ENCODE results near the gene MARK4. TPM values are rescaled to one million over a fixed set of nuclear protein-coding genes. Genes with fewer than 3 reads are reported as not detected.

The MARK4 gene
- total and polyA plus RNA-seq, 2 experiments from 2014 or later: 16.6 to 38.6 TPM

DNA sequence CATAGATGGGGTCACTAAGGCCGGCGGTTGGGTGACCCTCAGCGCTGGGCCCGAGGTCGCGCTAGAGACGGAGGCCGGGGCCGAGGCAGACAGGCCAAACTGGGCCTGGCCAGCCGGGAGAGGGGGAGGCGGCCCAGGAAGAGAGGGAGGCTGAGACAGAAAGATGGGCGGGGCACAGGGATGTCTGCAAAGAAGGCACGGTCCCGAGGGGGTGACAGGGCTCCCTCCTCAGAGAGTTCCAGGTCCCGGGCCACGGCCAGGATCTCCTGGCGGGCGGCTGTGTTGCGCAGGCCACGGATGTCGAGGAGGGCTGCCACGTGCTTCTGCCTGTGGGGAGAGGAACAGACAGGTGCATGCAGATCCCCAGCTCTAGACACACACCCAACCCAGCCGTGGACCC is 38.0 kb upstream of the MARK4 start:
- H3K36me3 Mint-ChIP-seq (ENCODE audit: low read depth): peaks cover 4% of the 10 kb centered on the region; the same call in 1 of the 3 replicates
- Histone ChIP-seq H3K79me2 (replicated peaks; ENCODE audit: insufficient read depth) (no peaks in the 10 kb centered on the region), H3K36me3 (ENCODE audit: insufficient read depth) (no peaks in the 10 kb centered on the region), H3F3A (replicated peaks; ENCODE audit: low read depth) (no peaks in the 10 kb centered on the region), H3K4me2 (no peak overlapping the region), H3K27me3 (ENCODE audit: insufficient read depth) (peaks cover 37% of the 10 kb centered on the region), H3K4me1 (ENCODE audit: insufficient read depth) (peaks cover 24% of the 10 kb centered on the region), H3K4me3 (no peak overlapping the region), H2AFZ (no peak overlapping the region), H3K9me2 (ENCODE audit: insufficient read depth) (no peaks in the 10 kb centered on the region), H3K27ac (ENCODE audit: low read depth) (no peak overlapping the region), H4K20me1 (replicated peaks; ENCODE audit: insufficient read depth) (no peaks in the 10 kb centered on the region)
- TF ChIP-seq, protein P1, sequence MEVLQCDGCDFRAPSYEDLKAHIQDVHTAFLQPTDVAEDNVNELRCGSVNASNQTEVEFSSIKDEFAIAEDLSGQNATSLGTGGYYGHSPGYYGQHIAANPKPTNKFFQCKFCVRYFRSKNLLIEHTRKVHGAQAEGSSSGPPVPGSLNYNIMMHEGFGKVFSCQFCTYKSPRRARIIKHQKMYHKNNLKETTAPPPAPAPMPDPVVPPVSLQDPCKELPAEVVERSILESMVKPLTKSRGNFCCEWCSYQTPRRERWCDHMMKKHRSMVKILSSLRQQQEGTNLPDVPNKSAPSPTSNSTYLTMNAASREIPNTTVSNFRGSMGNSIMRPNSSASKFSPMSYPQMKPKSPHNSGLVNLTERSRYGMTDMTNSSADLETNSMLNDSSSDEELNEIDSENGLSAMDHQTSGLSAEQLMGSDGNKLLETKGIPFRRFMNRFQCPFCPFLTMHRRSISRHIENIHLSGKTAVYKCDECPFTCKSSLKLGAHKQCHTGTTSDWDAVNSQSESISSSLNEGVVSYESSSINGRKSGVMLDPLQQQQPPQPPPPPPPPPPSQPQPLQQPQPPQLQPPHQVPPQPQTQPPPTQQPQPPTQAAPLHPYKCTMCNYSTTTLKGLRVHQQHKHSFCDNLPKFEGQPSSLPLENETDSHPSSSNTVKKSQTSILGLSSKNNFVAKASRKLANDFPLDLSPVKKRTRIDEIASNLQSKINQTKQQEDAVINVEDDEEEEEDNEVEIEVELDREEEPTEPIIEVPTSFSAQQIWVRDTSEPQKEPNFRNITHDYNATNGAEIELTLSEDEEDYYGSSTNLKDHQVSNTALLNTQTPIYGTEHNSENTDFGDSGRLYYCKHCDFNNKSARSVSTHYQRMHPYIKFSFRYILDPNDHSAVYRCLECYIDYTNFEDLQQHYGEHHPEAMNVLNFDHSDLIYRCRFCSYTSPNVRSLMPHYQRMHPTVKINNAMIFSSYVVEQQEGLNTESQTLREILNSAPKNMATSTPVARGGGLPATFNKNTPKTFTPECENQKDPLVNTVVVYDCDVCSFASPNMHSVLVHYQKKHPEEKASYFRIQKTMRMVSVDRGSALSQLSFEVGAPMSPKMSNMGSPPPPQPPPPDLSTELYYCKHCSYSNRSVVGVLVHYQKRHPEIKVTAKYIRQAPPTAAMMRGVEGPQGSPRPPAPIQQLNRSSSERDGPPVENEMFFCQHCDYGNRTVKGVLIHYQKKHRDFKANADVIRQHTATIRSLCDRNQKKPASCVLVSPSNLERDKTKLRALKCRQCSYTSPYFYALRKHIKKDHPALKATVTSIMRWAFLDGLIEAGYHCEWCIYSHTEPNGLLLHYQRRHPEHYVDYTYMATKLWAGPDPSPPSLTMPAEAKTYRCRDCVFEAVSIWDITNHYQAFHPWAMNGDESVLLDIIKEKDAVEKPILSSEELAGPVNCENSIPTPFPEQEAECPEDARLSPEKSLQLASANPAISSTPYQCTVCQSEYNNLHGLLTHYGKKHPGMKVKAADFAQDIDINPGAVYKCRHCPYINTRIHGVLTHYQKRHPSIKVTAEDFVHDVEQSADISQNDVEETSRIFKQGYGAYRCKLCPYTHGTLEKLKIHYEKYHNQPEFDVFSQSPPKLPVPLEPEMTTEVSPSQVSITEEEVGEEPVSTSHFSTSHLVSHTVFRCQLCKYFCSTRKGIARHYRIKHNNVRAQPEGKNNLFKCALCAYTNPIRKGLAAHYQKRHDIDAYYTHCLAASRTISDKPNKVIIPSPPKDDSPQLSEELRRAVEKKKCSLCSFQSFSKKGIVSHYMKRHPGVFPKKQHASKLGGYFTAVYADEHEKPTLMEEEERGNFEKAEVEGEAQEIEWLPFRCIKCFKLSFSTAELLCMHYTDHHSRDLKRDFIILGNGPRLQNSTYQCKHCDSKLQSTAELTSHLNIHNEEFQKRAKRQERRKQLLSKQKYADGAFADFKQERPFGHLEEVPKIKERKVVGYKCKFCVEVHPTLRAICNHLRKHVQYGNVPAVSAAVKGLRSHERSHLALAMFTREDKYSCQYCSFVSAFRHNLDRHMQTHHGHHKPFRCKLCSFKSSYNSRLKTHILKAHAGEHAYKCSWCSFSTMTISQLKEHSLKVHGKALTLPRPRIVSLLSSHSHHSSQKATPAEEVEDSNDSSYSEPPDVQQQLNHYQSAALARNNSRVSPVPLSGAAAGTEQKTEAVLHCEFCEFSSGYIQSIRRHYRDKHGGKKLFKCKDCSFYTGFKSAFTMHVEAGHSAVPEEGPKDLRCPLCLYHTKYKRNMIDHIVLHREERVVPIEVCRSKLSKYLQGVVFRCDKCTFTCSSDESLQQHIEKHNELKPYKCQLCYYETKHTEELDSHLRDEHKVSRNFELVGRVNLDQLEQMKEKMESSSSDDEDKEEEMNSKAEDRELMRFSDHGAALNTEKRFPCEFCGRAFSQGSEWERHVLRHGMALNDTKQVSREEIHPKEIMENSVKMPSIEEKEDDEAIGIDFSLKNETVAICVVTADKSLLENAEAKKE (CRISPR knock-in tag; IDR thresholded peaks at IDR 0.05): no peak
- no peak for TF ChIP-seq EZH2phosphoT487 (IDR thresholded peaks at IDR 0.05; ENCODE audit: unreplicated experiment)
- TF ChIP-seq, protein P2, sequence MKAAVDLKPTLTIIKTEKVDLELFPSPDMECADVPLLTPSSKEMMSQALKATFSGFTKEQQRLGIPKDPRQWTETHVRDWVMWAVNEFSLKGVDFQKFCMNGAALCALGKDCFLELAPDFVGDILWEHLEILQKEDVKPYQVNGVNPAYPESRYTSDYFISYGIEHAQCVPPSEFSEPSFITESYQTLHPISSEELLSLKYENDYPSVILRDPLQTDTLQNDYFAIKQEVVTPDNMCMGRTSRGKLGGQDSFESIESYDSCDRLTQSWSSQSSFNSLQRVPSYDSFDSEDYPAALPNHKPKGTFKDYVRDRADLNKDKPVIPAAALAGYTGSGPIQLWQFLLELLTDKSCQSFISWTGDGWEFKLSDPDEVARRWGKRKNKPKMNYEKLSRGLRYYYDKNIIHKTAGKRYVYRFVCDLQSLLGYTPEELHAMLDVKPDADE (IDR thresholded peaks at IDR 0.05): no peak
- no peak for TF ChIP-seq STAT1 (IDR thresholded peaks at IDR 0.05; ENCODE audit: unreplicated experiment)
- TF ChIP-seq NANOG (IDR thresholded peaks at IDR 0.05; ENCODE audit: borderline replicate concordance): no peak
- TF ChIP-seq CREB1 (CRISPR knock-in tag; IDR thresholded peaks at IDR 0.05; ENCODE audit: low read depth): no peak
- TF ChIP-seq, protein P3, sequence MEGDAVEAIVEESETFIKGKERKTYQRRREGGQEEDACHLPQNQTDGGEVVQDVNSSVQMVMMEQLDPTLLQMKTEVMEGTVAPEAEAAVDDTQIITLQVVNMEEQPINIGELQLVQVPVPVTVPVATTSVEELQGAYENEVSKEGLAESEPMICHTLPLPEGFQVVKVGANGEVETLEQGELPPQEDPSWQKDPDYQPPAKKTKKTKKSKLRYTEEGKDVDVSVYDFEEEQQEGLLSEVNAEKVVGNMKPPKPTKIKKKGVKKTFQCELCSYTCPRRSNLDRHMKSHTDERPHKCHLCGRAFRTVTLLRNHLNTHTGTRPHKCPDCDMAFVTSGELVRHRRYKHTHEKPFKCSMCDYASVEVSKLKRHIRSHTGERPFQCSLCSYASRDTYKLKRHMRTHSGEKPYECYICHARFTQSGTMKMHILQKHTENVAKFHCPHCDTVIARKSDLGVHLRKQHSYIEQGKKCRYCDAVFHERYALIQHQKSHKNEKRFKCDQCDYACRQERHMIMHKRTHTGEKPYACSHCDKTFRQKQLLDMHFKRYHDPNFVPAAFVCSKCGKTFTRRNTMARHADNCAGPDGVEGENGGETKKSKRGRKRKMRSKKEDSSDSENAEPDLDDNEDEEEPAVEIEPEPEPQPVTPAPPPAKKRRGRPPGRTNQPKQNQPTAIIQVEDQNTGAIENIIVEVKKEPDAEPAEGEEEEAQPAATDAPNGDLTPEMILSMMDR (conservative IDR thresholded peaks at IDR 0.05; ENCODE audit: low read depth in 2 of 2): no peak
- TF ChIP-seq, protein P4, sequence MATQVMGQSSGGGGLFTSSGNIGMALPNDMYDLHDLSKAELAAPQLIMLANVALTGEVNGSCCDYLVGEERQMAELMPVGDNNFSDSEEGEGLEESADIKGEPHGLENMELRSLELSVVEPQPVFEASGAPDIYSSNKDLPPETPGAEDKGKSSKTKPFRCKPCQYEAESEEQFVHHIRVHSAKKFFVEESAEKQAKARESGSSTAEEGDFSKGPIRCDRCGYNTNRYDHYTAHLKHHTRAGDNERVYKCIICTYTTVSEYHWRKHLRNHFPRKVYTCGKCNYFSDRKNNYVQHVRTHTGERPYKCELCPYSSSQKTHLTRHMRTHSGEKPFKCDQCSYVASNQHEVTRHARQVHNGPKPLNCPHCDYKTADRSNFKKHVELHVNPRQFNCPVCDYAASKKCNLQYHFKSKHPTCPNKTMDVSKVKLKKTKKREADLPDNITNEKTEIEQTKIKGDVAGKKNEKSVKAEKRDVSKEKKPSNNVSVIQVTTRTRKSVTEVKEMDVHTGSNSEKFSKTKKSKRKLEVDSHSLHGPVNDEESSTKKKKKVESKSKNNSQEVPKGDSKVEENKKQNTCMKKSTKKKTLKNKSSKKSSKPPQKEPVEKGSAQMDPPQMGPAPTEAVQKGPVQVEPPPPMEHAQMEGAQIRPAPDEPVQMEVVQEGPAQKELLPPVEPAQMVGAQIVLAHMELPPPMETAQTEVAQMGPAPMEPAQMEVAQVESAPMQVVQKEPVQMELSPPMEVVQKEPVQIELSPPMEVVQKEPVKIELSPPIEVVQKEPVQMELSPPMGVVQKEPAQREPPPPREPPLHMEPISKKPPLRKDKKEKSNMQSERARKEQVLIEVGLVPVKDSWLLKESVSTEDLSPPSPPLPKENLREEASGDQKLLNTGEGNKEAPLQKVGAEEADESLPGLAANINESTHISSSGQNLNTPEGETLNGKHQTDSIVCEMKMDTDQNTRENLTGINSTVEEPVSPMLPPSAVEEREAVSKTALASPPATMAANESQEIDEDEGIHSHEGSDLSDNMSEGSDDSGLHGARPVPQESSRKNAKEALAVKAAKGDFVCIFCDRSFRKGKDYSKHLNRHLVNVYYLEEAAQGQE (IDR thresholded peaks at IDR 0.05; ENCODE audit: unreplicated experiment): no peak
- TF ChIP-seq ZNF331 (CRISPR knock-in tag; IDR thresholded peaks at IDR 0.05; ENCODE audit: low read depth): no peak
- no peak for TF ChIP-seq POLR2AphosphoS5 (IDR thresholded peaks at IDR 0.05; ENCODE audit: low read depth)
- TF ChIP-seq EZH2 (IDR thresholded peaks at IDR 0.05; ENCODE audit: low read depth, unreplicated experiment): no peak
- TF ChIP-seq ZNF114 (CRISPR knock-in tag; IDR thresholded peaks at IDR 0.05): no peak
- TF ChIP-seq JUNB (IDR thresholded peaks at IDR 0.05; ENCODE audit: unreplicated experiment): no peak
- no peaks in the 10 kb centered on the region; the same call in 2 of the 3 replicates for H3K9me3 Mint-ChIP-seq
- H3K4me1 Mint-ChIP-seq: peaks cover 11% of the 10 kb centered on the region
- peak; percentile 24 for DNase-seq (ENCODE audit: low spot score)
- peaks cover 33% of the 10 kb centered on the region for H3K27me3 Mint-ChIP-seq (ENCODE audit: insufficient read depth, low read depth, poor library complexity)
- no peak overlapping the region for H3K27ac Mint-ChIP-seq
- ATAC-seq: no peak
- H3K4me3 Mint-ChIP-seq: no peak overlapping the region
